HepG2 (cell line): ENCODE measurements around the gene TRIM4. TPM values are rescaled to one million over a fixed set of nuclear protein-coding genes. Genes with fewer than 3 reads are reported as not detected.

ENCODE experiments used
- ASH2L ChIP-seq: fragments of 300-600, 200-600 bp; sonication (generic); IDR thresholded peaks from 2 replicates; pipeline ENCODE4 v1.7.0; 2017; ENCODE audit warnings: low read depth, mild to moderate bottlenecking, moderate library complexity, mixed read lengths, low read length; ENCODE audit not compliant: insufficient read length
- EP300 ChIP-seq, 3 experiments: sonication (generic) in 1 of 3; formaldehyde crosslinking in 1 of 3; IDR thresholded peaks; 2 replicates each; pipeline versions ENCODE4 v1.5.1 to v1.6.1; 2011 to 2020; ENCODE audit warnings: low read depth in 2 of 3, low read length in 2 of 3, borderline replicate concordance in 1 of 3, improper control_type of control experiment in 1 of 3, mild to moderate bottlenecking in 1 of 3, missing genetic modification reagents in 1 of 3, moderate library complexity in 1 of 3
- FOXA3 ChIP-seq: IDR thresholded peaks from 2 replicates; pipeline ENCODE4 v1.6.1; 2016; ENCODE audit warnings: missing genetic modification reagents, missing compliant biosample characterization
- ISL2 ChIP-seq: sonication (generic); formaldehyde crosslinking; IDR thresholded peaks from 2 replicates; pipeline ENCODE4 v1.5.0; 2020; ENCODE audit warnings: missing genetic modification reagents
- JUND ChIP-seq: sonication (generic); formaldehyde crosslinking; IDR thresholded peaks from 2 replicates; pipeline ENCODE4 v1.8.0; 2022; ENCODE audit warnings: mild to moderate bottlenecking, missing genetic modification reagents
- NFKBIZ ChIP-seq: IDR thresholded peaks from 2 replicates; pipeline ENCODE4 v1.6.1; 2018; ENCODE audit warnings: missing genetic modification reagents, missing compliant biosample characterization
- NR3C1 ChIP-seq: sonication (generic); formaldehyde crosslinking; IDR thresholded peaks from 2 replicates; pipeline ENCODE4 v1.4.0; 2020; ENCODE audit warnings: missing genetic modification reagents
- YEATS2 ChIP-seq: sonication (generic); formaldehyde crosslinking; IDR thresholded peaks from 2 replicates; pipeline ENCODE4 v1.4.0; 2020; ENCODE audit warnings: missing genetic modification reagents, borderline replicate concordance
- ZNF367 ChIP-seq: sonication (generic); formaldehyde crosslinking; IDR thresholded peaks from 2 replicates; pipeline ENCODE4 v1.4.0; 2020; ENCODE audit warnings: missing genetic modification reagents, borderline replicate concordance
- ZNF672 ChIP-seq: sonication (generic); formaldehyde crosslinking; IDR thresholded peaks from 2 replicates; pipeline ENCODE4 v1.8.1; 2022; ENCODE audit warnings: missing genetic modification reagents
- ZNF878 ChIP-seq: sonication (generic); formaldehyde crosslinking; IDR thresholded peaks from 2 replicates; pipeline ENCODE4 v1.8.1; 2023; ENCODE audit warnings: mild to moderate bottlenecking, missing genetic modification reagents, moderate library complexity
- polyA plus RNA-seq, 8 experiments: library from polyadenylated mRNA; depleted of rRNA in 3 of 8; stranded (reverse) in 7 of 8; unstranded in 1 of 8; fragments of >200 nt; fragmentation: Illumina TruSeq in 4 of 8; extraction: Trizol in 4 of 8; gene quantifications; 2 replicates each; pipeline versions ENCODE4 v1.2.1 to v1.2.3, GENCODE V29; 2011 to 2016; ENCODE audit warnings: low read depth in 4 of 8, missing spikeins in 1 of 8, mixed read lengths in 1 of 8; ENCODE audit not compliant: insufficient read depth in 1 of 8
- total RNA-seq, 5 experiments: library from RNA; depleted of rRNA; stranded (reverse); fragments of >200 nt; fragmentation: Illumina TruSeq; extraction: Trizol; gene quantifications; 2 replicates each; pipeline ENCODE4 v1.2.3, GENCODE V29; 2016; ENCODE audit warnings: low read depth in 1 of 5
- TF ChIP-seq, protein P1 (sequence below): sonication (generic); formaldehyde crosslinking; IDR thresholded peaks from 2 replicates; pipeline ENCODE4 v1.4.0; 2020; ENCODE audit warnings: missing genetic modification reagents
- TF ChIP-seq, protein P2 (sequence below): IDR thresholded peaks from 2 replicates; pipeline ENCODE4 v1.6.1; 2012; ENCODE audit warnings: low read length, improper control_type of control experiment
- TF ChIP-seq, protein P3 (sequence below): sonication (generic); formaldehyde crosslinking; conservative IDR thresholded peaks from 2 replicates; pipeline ENCODE4 v1.4.0; 2020; ENCODE audit warnings: missing genetic modification reagents
- TF ChIP-seq, protein P4 (sequence below): sonication (generic); formaldehyde crosslinking; IDR thresholded peaks from 2 replicates; pipeline ENCODE4 v1.4.0; 2020; ENCODE audit warnings: missing genetic modification reagents, borderline replicate concordance
- TF ChIP-seq, protein P5 (sequence below): IDR thresholded peaks from 2 replicates; pipeline ENCODE4 v1.6.1; 2012; ENCODE audit warnings: low read depth, low read length, improper control_type of control experiment

TRIM4 gene
- total and polyA plus RNA-seq, 2 of the 13 experiments (the other 11 are each of a cell fraction or from before 2014, with no cell fraction given): 17.6 to 21.7 TPM

DNA sequence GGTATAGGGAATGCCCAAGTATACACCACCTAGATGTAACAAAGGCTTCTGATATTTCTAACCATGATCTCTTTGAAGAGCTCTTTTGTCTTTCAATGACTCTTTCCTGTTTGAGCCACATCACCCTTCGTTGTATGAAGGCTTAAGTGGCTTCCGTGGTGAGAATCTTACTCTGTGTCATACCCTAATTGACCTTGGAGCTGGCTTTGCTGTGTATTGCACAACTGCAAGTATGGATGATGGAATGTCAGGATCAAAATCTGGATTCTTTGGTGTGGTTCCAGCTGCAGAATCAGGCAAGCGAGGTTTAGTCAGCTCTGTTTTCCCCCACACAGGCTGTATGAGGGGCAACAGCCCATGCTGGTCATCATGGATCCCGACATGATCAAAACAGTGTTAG, 75.5 kb downstream of the TRIM4 start (continued):
- TF ChIP-seq, protein P1, sequence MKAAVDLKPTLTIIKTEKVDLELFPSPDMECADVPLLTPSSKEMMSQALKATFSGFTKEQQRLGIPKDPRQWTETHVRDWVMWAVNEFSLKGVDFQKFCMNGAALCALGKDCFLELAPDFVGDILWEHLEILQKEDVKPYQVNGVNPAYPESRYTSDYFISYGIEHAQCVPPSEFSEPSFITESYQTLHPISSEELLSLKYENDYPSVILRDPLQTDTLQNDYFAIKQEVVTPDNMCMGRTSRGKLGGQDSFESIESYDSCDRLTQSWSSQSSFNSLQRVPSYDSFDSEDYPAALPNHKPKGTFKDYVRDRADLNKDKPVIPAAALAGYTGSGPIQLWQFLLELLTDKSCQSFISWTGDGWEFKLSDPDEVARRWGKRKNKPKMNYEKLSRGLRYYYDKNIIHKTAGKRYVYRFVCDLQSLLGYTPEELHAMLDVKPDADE (CRISPR knock-in tag): no peak
- TF ChIP-seq ZNF367 (no peak), NFKBIZ (CRISPR knock-in tag) (no peak), ASH2L (no peak), YEATS2 (peak; percentile 55; the same call in 1 of the 2 replicates), NR3C1 (no peak), JUND (CRISPR knock-in tag) (no peak), ISL2 (CRISPR knock-in tag) (peak; percentile 50; the same call in 1 of the 2 replicates), ZNF672 (CRISPR knock-in tag) (no peak), EP300 (IDR thresholded peaks at IDR 0.05; ENCODE audit: low read depth in 2 of 2, low read length in 2 of 2) (0 out of 4 replicates have a peak, but pooled peaks of 1 of the 2 experiments have one; percentile 48), EP300 (CRISPR knock-in tag; IDR thresholded peaks at IDR 0.05; ENCODE audit: borderline replicate concordance) (no peak), FOXA3 (peak; percentile 50; the same call in 1 of the 2 replicates), ZNF878 (CRISPR knock-in tag) (no peak)
- TF ChIP-seq, protein P2, sequence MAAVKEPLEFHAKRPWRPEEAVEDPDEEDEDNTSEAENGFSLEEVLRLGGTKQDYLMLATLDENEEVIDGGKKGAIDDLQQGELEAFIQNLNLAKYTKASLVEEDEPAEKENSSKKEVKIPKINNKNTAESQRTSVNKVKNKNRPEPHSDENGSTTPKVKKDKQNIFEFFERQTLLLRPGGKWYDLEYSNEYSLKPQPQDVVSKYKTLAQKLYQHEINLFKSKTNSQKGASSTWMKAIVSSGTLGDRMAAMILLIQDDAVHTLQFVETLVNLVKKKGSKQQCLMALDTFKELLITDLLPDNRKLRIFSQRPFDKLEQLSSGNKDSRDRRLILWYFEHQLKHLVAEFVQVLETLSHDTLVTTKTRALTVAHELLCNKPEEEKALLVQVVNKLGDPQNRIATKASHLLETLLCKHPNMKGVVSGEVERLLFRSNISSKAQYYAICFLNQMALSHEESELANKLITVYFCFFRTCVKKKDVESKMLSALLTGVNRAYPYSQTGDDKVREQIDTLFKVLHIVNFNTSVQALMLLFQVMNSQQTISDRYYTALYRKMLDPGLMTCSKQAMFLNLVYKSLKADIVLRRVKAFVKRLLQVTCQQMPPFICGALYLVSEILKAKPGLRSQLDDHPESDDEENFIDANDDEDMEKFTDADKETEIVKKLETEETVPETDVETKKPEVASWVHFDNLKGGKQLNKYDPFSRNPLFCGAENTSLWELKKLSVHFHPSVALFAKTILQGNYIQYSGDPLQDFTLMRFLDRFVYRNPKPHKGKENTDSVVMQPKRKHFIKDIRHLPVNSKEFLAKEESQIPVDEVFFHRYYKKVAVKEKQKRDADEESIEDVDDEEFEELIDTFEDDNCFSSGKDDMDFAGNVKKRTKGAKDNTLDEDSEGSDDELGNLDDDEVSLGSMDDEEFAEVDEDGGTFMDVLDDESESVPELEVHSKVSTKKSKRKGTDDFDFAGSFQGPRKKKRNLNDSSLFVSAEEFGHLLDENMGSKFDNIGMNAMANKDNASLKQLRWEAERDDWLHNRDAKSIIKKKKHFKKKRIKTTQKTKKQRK: no peak
- TF ChIP-seq, protein P3, sequence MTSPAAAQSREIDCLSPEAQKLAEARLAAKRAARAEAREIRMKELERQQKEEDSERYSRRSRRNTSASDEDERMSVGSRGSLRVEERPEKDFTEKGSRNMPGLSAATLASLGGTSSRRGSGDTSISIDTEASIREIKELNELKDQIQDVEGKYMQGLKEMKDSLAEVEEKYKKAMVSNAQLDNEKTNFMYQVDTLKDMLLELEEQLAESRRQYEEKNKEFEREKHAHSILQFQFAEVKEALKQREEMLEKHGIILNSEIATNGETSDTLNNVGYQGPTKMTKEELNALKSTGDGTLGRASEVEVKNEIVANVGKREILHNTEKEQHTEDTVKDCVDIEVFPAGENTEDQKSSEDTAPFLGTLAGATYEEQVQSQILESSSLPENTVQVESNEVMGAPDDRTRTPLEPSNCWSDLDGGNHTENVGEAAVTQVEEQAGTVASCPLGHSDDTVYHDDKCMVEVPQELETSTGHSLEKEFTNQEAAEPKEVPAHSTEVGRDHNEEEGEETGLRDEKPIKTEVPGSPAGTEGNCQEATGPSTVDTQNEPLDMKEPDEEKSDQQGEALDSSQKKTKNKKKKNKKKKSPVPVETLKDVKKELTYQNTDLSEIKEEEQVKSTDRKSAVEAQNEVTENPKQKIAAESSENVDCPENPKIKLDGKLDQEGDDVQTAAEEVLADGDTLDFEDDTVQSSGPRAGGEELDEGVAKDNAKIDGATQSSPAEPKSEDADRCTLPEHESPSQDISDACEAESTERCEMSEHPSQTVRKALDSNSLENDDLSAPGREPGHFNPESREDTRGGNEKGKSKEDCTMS (CRISPR knock-in tag): no peak
- TF ChIP-seq, protein P4, sequence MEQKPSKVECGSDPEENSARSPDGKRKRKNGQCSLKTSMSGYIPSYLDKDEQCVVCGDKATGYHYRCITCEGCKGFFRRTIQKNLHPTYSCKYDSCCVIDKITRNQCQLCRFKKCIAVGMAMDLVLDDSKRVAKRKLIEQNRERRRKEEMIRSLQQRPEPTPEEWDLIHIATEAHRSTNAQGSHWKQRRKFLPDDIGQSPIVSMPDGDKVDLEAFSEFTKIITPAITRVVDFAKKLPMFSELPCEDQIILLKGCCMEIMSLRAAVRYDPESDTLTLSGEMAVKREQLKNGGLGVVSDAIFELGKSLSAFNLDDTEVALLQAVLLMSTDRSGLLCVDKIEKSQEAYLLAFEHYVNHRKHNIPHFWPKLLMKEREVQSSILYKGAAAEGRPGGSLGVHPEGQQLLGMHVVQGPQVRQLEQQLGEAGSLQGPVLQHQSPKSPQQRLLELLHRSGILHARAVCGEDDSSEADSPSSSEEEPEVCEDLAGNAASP (CRISPR knock-in tag): peak; percentile 69; the same call in 1 of the 2 replicates
- TF ChIP-seq, protein P5, sequence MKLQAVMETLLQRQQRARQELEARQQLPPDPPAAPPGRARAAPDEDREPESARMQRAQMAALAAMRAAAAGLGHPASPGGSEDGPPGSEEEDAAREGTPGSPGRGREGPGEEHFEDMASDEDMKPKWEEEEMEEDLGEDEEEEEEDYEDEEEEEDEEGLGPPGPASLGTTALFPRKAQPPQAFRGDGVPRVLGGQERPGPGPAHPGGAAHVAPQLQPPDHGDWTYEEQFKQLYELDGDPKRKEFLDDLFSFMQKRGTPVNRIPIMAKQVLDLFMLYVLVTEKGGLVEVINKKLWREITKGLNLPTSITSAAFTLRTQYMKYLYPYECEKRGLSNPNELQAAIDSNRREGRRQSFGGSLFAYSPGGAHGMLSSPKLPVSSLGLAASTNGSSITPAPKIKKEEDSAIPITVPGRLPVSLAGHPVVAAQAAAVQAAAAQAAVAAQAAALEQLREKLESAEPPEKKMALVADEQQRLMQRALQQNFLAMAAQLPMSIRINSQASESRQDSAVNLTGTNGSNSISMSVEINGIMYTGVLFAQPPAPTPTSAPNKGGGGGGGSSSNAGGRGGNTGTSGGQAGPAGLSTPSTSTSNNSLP: peak; percentile 81
